T-helper 2 cell treated with Interferon-gamma antibody and Interleukin-4, amounts not matched to agents 100 ng/mL and 5 ng/mL, for 36 hours (primary cell): Measurements from ENCODE around the gene MICAL3. TPM values are rescaled to one million over a fixed set of nuclear protein-coding genes. Genes with fewer than 3 reads are reported as not detected.

ENCODE experiments used
- intact Hi-C: fragments of 100-400 bp; cut with micrococcal nuclease; formaldehyde crosslinking; loops from one replicate; pipeline ENCODE4 v1.15.1; 2023
- total RNA-seq: library from RNA; stranded (reverse); gene quantifications from 2 replicates; pipeline ENCODE4 v1.2.3, GENCODE V29; 2022

MICAL3 gene
- total RNA-seq, 1 donor from 2014 or later: 38.7 TPM

- intact Hi-C loops: no loop called here
Measured at GRCh38 chr22:17954860-17955587, 69.3 kb downstream of the MICAL3 start.

- intact Hi-C loops: no loop called here
Measured at GRCh38 chr22:17954200-17954859, 70.0 kb downstream of the MICAL3 start.

- intact Hi-C loops: no loop called here
Measured at GRCh38 chr22:17953147-17953546, 71.2 kb downstream of the MICAL3 start.

- intact Hi-C loops: no loop called here
Measured at GRCh38 chr22:17952273-17952801, 72.0 kb downstream of the MICAL3 start.

- intact Hi-C loops: no loop called here
Measured at GRCh38 chr22:17951315-17951714, 73.0 kb downstream of the MICAL3 start.

GRCh38 chr22:17950651-17951214 lies 73.6 kb downstream of the MICAL3 start:
- intact Hi-C loops: no loop called here

- intact Hi-C loops: no loop called here
Measured at GRCh38 chr22:17949642-17950473, 74.5 kb downstream of the MICAL3 start.

- intact Hi-C loops: no loop called here
Measured at GRCh38 chr22:17948101-17948500, 76.3 kb downstream of the MICAL3 start.

GRCh38 chr22:17946662-17947367 lies 77.5 kb downstream of the MICAL3 start:
- intact Hi-C loops: no loop called here

- intact Hi-C loops: no loop called here
Measured at GRCh38 chr22:17945888-17946648, 78.3 kb downstream of the MICAL3 start.

- intact Hi-C loops: no loop called here
Measured at GRCh38 chr22:17945156-17945887, 79.0 kb downstream of the MICAL3 start.

- intact Hi-C loops: no loop called here
Measured at GRCh38 chr22:17944256-17944655, 80.1 kb downstream of the MICAL3 start.

- intact Hi-C loops: no loop called here
Measured at GRCh38 chr22:17943533-17944249, 80.7 kb downstream of the MICAL3 start.

GRCh38 chr22:17942721-17943120 lies 81.6 kb downstream of the MICAL3 start:
- intact Hi-C loops: no loop called here

- intact Hi-C loops: no loop called here
Measured at GRCh38 chr22:17941471-17942406, 82.6 kb downstream of the MICAL3 start.

- intact Hi-C loops: no loop called here
Measured at GRCh38 chr22:17939579-17939978, 84.8 kb downstream of the MICAL3 start.

- intact Hi-C loops: no loop called here
Measured at GRCh38 chr22:17939011-17939410, 85.3 kb downstream of the MICAL3 start.

- intact Hi-C loops: no loop called here
Measured at GRCh38 chr22:17938484-17938924, 85.9 kb downstream of the MICAL3 start.
